HEK293 (cell line): Measurements from ENCODE around the gene CAPN12.

ENCODE experiments used
- FEZF1 ChIP-seq: fragments of 450-650 bp; formaldehyde crosslinking; IDR thresholded peaks from 2 replicates; pipeline ENCODE4 v1.5.1; 2016; ENCODE audit warnings: missing biosample characterization, missing genetic modification characterization
- HOXA7 ChIP-seq: sonication (generic); formaldehyde crosslinking; IDR thresholded peaks from 2 replicates; pipeline ENCODE4 v1.8.1; 2022; ENCODE audit warnings: missing genetic modification reagents, borderline replicate concordance
- HOXD13 ChIP-seq: sonication (generic); formaldehyde crosslinking; IDR thresholded peaks from 2 replicates; pipeline ENCODE4 v1.8.0; 2022; ENCODE audit warnings: missing genetic modification reagents, borderline replicate concordance
- ZBTB21 ChIP-seq: fragments of 450-650 bp; formaldehyde crosslinking; IDR thresholded peaks from 2 replicates; pipeline ENCODE4 v1.5.1; 2017; ENCODE audit warnings: missing biosample characterization, missing genetic modification characterization
- ZBTB8A ChIP-seq: fragments of 450-650 bp; formaldehyde crosslinking; IDR thresholded peaks from 2 replicates; pipeline ENCODE4 v1.5.1; 2016; ENCODE audit warnings: missing biosample characterization, missing genetic modification characterization
- ZNF184 ChIP-seq: fragments of 450-650 bp; IDR thresholded peaks from 2 replicates; pipeline ENCODE4 v1.5.1; 2018; ENCODE audit warnings: missing biosample characterization, mild to moderate bottlenecking, missing genetic modification characterization
- ZNF544 ChIP-seq: fragments of 450-650 bp; formaldehyde crosslinking; IDR thresholded peaks from 2 replicates; pipeline ENCODE4 v1.5.0; 2017; ENCODE audit warnings: missing biosample characterization, missing genetic modification characterization
- ZNF561 ChIP-seq: fragments of 450-650 bp; IDR thresholded peaks from 2 replicates; pipeline ENCODE4 v1.5.1; 2018; ENCODE audit warnings: missing biosample characterization, missing genetic modification characterization, borderline replicate concordance
- ZNF701 ChIP-seq: fragments of 450-650 bp; formaldehyde crosslinking; IDR thresholded peaks from 2 replicates; pipeline ENCODE4 v1.5.1; 2016; ENCODE audit warnings: missing biosample characterization, missing genetic modification characterization
- ZNF785 ChIP-seq: fragments of 450-650 bp; formaldehyde crosslinking; IDR thresholded peaks from 2 replicates; pipeline ENCODE4 v1.5.1; 2016; ENCODE audit warnings: missing biosample characterization, missing genetic modification characterization
- TF ChIP-seq, protein P1 (sequence below): fragments of 450-650 bp; formaldehyde crosslinking; IDR thresholded peaks from 2 replicates; pipeline ENCODE4 v1.5.1; 2016; ENCODE audit warnings: missing biosample characterization, missing genetic modification characterization, low read depth
- TF ChIP-seq, protein P2 (sequence below): fragments of 450-650 bp; formaldehyde crosslinking; IDR thresholded peaks from 2 replicates; pipeline ENCODE4 v1.5.1; 2016; ENCODE audit warnings: missing biosample characterization, missing genetic modification characterization
- TF ChIP-seq, protein P3 (sequence below): fragments of 450-650 bp; formaldehyde crosslinking; IDR thresholded peaks from 2 replicates; pipeline ENCODE4 v1.5.1; 2017; ENCODE audit warnings: missing biosample characterization, missing genetic modification characterization
- TF ChIP-seq, protein P4 (sequence below): fragments of 450-650 bp; IDR thresholded peaks from 2 replicates; pipeline ENCODE4 v1.5.1; 2018; ENCODE audit warnings: missing biosample characterization, mild to moderate bottlenecking, missing genetic modification characterization

DNA sequence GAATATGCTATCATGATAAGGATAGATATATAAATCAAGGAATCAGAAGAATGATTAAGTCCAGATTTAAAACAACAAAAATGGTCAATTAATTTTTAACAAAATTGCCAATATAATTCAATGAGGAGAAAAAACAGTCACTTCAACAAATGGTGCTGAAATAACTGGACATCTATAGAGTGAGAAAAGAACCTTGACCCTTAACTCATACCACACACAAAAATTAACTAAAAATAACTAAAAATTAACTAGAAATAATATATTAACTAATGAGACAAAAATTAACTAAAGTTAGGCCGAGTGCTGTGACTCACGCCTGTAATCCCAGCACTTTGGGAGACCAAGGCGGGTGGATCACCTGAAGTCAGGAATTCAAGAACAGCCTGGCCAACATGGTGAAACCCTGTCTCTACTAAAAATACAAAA is 19.5 kb upstream of the CAPN12 start:
- TF ChIP-seq, protein P1, sequence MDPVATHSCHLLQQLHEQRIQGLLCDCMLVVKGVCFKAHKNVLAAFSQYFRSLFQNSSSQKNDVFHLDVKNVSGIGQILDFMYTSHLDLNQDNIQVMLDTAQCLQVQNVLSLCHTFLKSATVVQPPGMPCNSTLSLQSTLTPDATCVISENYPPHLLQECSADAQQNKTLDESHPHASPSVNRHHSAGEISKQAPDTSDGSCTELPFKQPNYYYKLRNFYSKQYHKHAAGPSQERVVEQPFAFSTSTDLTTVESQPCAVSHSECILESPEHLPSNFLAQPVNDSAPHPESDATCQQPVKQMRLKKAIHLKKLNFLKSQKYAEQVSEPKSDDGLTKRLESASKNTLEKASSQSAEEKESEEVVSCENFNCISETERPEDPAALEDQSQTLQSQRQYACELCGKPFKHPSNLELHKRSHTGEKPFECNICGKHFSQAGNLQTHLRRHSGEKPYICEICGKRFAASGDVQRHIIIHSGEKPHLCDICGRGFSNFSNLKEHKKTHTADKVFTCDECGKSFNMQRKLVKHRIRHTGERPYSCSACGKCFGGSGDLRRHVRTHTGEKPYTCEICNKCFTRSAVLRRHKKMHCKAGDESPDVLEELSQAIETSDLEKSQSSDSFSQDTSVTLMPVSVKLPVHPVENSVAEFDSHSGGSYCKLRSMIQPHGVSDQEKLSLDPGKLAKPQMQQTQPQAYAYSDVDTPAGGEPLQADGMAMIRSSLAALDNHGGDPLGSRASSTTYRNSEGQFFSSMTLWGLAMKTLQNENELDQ (tag by site-specific recombination), result no peak
- TF ChIP-seq ZBTB8A (tag by site-specific recombination), result no peak
- no peak for TF ChIP-seq ZNF544 (tag by site-specific recombination)
- TF ChIP-seq, protein P2, sequence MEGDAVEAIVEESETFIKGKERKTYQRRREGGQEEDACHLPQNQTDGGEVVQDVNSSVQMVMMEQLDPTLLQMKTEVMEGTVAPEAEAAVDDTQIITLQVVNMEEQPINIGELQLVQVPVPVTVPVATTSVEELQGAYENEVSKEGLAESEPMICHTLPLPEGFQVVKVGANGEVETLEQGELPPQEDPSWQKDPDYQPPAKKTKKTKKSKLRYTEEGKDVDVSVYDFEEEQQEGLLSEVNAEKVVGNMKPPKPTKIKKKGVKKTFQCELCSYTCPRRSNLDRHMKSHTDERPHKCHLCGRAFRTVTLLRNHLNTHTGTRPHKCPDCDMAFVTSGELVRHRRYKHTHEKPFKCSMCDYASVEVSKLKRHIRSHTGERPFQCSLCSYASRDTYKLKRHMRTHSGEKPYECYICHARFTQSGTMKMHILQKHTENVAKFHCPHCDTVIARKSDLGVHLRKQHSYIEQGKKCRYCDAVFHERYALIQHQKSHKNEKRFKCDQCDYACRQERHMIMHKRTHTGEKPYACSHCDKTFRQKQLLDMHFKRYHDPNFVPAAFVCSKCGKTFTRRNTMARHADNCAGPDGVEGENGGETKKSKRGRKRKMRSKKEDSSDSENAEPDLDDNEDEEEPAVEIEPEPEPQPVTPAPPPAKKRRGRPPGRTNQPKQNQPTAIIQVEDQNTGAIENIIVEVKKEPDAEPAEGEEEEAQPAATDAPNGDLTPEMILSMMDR (tag by site-specific recombination), result no peak
- TF ChIP-seq, protein P3, sequence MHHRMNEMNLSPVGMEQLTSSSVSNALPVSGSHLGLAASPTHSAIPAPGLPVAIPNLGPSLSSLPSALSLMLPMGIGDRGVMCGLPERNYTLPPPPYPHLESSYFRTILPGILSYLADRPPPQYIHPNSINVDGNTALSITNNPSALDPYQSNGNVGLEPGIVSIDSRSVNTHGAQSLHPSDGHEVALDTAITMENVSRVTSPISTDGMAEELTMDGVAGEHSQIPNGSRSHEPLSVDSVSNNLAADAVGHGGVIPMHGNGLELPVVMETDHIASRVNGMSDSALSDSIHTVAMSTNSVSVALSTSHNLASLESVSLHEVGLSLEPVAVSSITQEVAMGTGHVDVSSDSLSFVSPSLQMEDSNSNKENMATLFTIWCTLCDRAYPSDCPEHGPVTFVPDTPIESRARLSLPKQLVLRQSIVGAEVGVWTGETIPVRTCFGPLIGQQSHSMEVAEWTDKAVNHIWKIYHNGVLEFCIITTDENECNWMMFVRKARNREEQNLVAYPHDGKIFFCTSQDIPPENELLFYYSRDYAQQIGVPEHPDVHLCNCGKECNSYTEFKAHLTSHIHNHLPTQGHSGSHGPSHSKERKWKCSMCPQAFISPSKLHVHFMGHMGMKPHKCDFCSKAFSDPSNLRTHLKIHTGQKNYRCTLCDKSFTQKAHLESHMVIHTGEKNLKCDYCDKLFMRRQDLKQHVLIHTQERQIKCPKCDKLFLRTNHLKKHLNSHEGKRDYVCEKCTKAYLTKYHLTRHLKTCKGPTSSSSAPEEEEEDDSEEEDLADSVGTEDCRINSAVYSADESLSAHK (tag by site-specific recombination), result no peak
- no peak for TF ChIP-seq ZNF184
- TF ChIP-seq ZBTB21 (tag by site-specific recombination), result no peak
- TF ChIP-seq, protein P4, sequence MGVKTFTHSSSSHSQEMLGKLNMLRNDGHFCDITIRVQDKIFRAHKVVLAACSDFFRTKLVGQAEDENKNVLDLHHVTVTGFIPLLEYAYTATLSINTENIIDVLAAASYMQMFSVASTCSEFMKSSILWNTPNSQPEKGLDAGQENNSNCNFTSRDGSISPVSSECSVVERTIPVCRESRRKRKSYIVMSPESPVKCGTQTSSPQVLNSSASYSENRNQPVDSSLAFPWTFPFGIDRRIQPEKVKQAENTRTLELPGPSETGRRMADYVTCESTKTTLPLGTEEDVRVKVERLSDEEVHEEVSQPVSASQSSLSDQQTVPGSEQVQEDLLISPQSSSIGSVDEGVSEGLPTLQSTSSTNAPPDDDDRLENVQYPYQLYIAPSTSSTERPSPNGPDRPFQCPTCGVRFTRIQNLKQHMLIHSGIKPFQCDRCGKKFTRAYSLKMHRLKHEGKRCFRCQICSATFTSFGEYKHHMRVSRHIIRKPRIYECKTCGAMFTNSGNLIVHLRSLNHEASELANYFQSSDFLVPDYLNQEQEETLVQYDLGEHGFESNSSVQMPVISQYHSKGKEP, result no peak
- TF ChIP-seq ZNF561, result no peak
- no peak for TF ChIP-seq FEZF1 (tag by site-specific recombination)
- no peak for TF ChIP-seq HOXD13 (CRISPR knock-in tag)
- TF ChIP-seq ZNF701 (tag by site-specific recombination), result no peak
- no peak for TF ChIP-seq HOXA7 (CRISPR knock-in tag)
- no peak for TF ChIP-seq ZNF785
